ENCODE measurements around the gene CFI. TPM values are rescaled to one million over a fixed set of nuclear protein-coding genes. Genes with fewer than 3 reads are reported as not detected.
A peak's percentile ranks its signal among the peaks of the same experiment; 100 is the strongest.

The CFI gene
- total RNA-seq, 1 experiment from 2014 or later, result 0.33 TPM

DNA sequence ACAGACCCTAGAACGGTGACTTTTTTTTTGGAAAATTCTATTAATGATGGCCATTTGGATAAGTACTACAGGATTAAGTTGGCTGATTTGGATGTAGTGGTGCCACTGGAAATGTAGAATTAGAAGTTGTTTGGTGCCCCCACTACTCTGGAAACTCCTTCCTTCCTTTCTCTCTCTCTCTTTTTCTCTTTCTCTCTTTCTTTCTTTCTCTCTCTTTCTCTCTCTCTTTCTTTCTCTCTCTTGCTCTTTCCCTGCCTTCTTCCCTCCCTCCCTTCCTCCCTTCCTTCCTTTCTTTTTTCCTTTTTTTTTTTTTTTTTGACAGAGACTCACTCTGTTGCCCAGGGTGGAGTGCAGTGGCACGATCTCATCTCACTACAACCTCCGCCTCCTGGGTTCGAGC is 16.5 kb upstream of the CFI start:
- Histone ChIP-seq H3K9me3 (ENCODE audit: control insufficient read depth, insufficient read depth, low read depth, low read length) (no peaks in the 10 kb centered on the region), H3K4me3 (ENCODE audit: low read depth in 2 of 2, low read length in 2 of 2) (no peak overlapping the region), H3K4me1 (ENCODE audit: control insufficient read depth, insufficient read depth, low read length) (peaks cover 5% of the 10 kb centered on the region; the same call in 1 of the 2 replicates), H3K36me3 (ENCODE audit: control insufficient read depth, insufficient read depth, low read length) (peaks cover 28% of the 10 kb centered on the region), H3K27ac (ENCODE audit: low read length) (no peak overlapping the region), H3K27me3 (ENCODE audit: control insufficient read depth, insufficient read depth, low read length) (no peaks in the 10 kb centered on the region)
- TF ChIP-seq, protein P1, sequence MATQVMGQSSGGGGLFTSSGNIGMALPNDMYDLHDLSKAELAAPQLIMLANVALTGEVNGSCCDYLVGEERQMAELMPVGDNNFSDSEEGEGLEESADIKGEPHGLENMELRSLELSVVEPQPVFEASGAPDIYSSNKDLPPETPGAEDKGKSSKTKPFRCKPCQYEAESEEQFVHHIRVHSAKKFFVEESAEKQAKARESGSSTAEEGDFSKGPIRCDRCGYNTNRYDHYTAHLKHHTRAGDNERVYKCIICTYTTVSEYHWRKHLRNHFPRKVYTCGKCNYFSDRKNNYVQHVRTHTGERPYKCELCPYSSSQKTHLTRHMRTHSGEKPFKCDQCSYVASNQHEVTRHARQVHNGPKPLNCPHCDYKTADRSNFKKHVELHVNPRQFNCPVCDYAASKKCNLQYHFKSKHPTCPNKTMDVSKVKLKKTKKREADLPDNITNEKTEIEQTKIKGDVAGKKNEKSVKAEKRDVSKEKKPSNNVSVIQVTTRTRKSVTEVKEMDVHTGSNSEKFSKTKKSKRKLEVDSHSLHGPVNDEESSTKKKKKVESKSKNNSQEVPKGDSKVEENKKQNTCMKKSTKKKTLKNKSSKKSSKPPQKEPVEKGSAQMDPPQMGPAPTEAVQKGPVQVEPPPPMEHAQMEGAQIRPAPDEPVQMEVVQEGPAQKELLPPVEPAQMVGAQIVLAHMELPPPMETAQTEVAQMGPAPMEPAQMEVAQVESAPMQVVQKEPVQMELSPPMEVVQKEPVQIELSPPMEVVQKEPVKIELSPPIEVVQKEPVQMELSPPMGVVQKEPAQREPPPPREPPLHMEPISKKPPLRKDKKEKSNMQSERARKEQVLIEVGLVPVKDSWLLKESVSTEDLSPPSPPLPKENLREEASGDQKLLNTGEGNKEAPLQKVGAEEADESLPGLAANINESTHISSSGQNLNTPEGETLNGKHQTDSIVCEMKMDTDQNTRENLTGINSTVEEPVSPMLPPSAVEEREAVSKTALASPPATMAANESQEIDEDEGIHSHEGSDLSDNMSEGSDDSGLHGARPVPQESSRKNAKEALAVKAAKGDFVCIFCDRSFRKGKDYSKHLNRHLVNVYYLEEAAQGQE (IDR thresholded peaks at IDR 0.05; ENCODE audit: insufficient read depth in 1 of 2, low read depth in 2 of 2, low read length in 1 of 2), result no peak
- no TSS peak for BruUV-seq (replicated peaks)
- intact Hi-C loops (cut with micrococcal nuclease; ENCODE audit: unreplicated experiment) (loop anchor here (10.0 kb wide), 1 partner anchor 393 kb away; no protein-coding TSS in a partner anchor), in situ Hi-C loops (cut with HindIII; ENCODE audit: low pct_unique_long_range_greater_than_20kb, low sequenced_read_pairs) (no loop called here)
- ChIA-PET POLR2A (no interaction called here), CTCF (no interaction called here)
- DNase-seq (ENCODE audit: low read depth, low spot score) (no peak), ATAC-seq (no peak)

DNA sequence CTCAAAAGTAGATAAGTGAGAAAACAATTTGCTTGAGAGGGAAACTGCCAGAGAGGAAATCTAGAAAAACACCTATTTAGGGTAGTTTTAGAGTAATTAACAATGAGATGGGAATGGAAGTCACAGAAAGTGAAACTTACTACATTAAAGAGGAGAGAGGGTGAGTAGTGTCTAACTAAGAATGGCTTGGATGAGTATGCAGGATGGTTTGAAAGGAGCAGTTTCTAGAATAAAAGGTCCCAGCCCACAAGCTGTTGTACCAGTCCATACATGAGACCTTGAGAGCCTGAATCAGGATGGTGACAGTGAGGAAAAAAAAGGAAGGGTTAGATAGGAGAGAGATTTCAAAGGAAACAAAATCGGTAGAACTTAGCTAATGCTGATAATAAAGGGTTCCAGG is 15.1 kb upstream of the CFI start:
- intact Hi-C loops (cut with micrococcal nuclease; ENCODE audit: unreplicated experiment), result loop anchor here (10.0 kb wide), 1 partner anchor 392 kb away; no protein-coding TSS in a partner anchor
- CTCF ChIA-PET, result no interaction called here
- ATAC-seq (no peak), DNase-seq (ENCODE audit: low read depth, low spot score) (no peak)
- peak overlapping the region; percentile 92; the same call in 1 of the 2 replicates for H3K27ac ChIP-seq (ENCODE audit: low read length)
- peaks cover 19% of the 10 kb centered on the region for H3K36me3 ChIP-seq (ENCODE audit: control insufficient read depth, insufficient read depth, low read length)
- in situ Hi-C loops (cut with HindIII; ENCODE audit: low pct_unique_long_range_greater_than_20kb, low sequenced_read_pairs), result no loop called here
- no peaks in the 10 kb centered on the region for H3K9me3 ChIP-seq (ENCODE audit: control insufficient read depth, insufficient read depth, low read depth, low read length)
- peak overlapping the region; percentile 97 to 99 for H3K4me3 ChIP-seq (ENCODE audit: low read depth in 2 of 2, low read length in 2 of 2)
- no peaks in the 10 kb centered on the region for H3K27me3 ChIP-seq (ENCODE audit: control insufficient read depth, insufficient read depth, low read length)
- POLR2A ChIA-PET, result interaction anchor here (0.7 kb wide), 1 partner anchor 1025 kb away, joined by 3 read pairs; no protein-coding TSS in a partner anchor
- H3K4me1 ChIP-seq (ENCODE audit: control insufficient read depth, insufficient read depth, low read length), result peaks cover 5% of the 10 kb centered on the region; the same call in 1 of the 2 replicates
- no TSS peak for BruUV-seq (replicated peaks)
- TF ChIP-seq SIN3A (IDR thresholded peaks at IDR 0.05; ENCODE audit: borderline replicate concordance, insufficient read depth, low read depth, low read length), result no peak
- TF ChIP-seq, protein P1 (IDR thresholded peaks at IDR 0.05; ENCODE audit: insufficient read depth in 1 of 2, low read depth in 2 of 2, low read length in 1 of 2), result no peak
- no peak for TF ChIP-seq TCF7L2 (IDR thresholded peaks at IDR 0.05; ENCODE audit: low read depth, low read length)
- TF ChIP-seq, protein P2, sequence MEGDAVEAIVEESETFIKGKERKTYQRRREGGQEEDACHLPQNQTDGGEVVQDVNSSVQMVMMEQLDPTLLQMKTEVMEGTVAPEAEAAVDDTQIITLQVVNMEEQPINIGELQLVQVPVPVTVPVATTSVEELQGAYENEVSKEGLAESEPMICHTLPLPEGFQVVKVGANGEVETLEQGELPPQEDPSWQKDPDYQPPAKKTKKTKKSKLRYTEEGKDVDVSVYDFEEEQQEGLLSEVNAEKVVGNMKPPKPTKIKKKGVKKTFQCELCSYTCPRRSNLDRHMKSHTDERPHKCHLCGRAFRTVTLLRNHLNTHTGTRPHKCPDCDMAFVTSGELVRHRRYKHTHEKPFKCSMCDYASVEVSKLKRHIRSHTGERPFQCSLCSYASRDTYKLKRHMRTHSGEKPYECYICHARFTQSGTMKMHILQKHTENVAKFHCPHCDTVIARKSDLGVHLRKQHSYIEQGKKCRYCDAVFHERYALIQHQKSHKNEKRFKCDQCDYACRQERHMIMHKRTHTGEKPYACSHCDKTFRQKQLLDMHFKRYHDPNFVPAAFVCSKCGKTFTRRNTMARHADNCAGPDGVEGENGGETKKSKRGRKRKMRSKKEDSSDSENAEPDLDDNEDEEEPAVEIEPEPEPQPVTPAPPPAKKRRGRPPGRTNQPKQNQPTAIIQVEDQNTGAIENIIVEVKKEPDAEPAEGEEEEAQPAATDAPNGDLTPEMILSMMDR (IDR thresholded peaks at IDR 0.05), result no peak
- TF ChIP-seq POLR2AphosphoS5 (IDR thresholded peaks at IDR 0.05; ENCODE audit: low read depth, low read length), result no peak
